ENCODE results near the gene LONP2. TPM values are rescaled to one million over a fixed set of nuclear protein-coding genes. Genes with fewer than 3 reads are reported as not detected.

LONP2 gene
- polyA plus RNA-seq, 1 donor from 2014 or later: 38.6 TPM

DNA sequence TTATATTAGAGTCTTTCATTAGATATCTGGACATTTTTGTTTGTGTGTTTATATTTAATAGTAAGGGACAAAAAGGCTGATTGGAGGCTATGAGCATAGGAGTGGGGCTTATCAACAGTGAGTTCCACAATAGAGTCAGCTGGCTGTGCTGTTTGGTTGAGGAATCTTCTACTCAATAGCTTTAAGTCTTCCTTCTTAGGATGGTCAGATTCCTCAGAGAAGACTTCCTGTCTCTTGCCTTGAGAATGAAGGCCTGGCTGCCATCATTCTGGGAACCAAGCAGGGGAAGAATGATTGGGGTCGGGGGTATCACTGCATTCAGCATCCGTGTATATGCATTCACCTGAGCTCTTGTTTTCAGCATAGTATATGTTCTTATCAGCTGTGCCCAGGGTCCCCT is 35.1 kb downstream of the LONP2 start:
- peaks cover 11% of the 10 kb centered on the region for H3K36me3 ChIP-seq (ENCODE audit: insufficient read depth, low read length)

DNA sequence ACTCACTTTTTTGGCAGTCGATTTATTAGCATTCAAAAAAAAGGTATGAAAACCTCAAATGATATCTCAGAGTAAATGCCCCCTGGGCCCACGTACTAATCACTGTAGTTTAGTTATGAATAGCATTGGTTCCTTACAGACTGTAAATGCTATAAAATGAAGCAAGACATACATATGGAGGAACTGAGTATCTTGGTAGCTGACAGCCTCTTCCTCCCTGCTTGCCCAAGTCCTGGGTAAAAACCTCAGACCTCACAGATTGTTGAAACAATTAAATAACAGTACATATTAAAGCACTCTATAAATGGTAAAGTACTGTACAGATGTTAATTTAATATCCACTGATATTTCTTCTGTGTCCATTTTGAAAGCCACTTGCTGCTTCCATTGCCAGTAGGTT is 36.4 kb downstream of the LONP2 start:
- Histone ChIP-seq H3K27me3 (ENCODE audit: insufficient read depth, low read depth, low read length) (no peaks in the 10 kb centered on the region), H3K9ac (ENCODE audit: low read length) (no peak overlapping the region), H2AFZ (ENCODE audit: low read depth, low read length) (no peak overlapping the region), H3K4me2 (ENCODE audit: low read length) (no peak overlapping the region), H3K79me2 (replicated peaks; ENCODE audit: insufficient read depth, low read length) (no peaks in the 10 kb centered on the region), H3F3A (ENCODE audit: insufficient read depth, low read length, poor library complexity, severe bottlenecking) (no peaks in the 10 kb centered on the region), H3K9me2 (ENCODE audit: insufficient read depth, low read length) (no peaks in the 10 kb centered on the region), H3K9me3 (ENCODE audit: low read length) (no peaks in the 10 kb centered on the region), H4K20me1 (ENCODE audit: insufficient read depth) (no peaks in the 10 kb centered on the region), H3K4me3 (ENCODE audit: low read length) (no peak overlapping the region), H3K36me3 (ENCODE audit: insufficient read depth, low read length) (peaks cover 8% of the 10 kb centered on the region), H3K27ac (ENCODE audit: low read length) (no peak overlapping the region)
- TF ChIP-seq POLR2AphosphoS5 (IDR thresholded peaks at IDR 0.05): no peak
- no peak for TF ChIP-seq SMC3 (conservative IDR thresholded peaks at IDR 0.05; ENCODE audit: poor library complexity)
- TF ChIP-seq, protein P1, sequence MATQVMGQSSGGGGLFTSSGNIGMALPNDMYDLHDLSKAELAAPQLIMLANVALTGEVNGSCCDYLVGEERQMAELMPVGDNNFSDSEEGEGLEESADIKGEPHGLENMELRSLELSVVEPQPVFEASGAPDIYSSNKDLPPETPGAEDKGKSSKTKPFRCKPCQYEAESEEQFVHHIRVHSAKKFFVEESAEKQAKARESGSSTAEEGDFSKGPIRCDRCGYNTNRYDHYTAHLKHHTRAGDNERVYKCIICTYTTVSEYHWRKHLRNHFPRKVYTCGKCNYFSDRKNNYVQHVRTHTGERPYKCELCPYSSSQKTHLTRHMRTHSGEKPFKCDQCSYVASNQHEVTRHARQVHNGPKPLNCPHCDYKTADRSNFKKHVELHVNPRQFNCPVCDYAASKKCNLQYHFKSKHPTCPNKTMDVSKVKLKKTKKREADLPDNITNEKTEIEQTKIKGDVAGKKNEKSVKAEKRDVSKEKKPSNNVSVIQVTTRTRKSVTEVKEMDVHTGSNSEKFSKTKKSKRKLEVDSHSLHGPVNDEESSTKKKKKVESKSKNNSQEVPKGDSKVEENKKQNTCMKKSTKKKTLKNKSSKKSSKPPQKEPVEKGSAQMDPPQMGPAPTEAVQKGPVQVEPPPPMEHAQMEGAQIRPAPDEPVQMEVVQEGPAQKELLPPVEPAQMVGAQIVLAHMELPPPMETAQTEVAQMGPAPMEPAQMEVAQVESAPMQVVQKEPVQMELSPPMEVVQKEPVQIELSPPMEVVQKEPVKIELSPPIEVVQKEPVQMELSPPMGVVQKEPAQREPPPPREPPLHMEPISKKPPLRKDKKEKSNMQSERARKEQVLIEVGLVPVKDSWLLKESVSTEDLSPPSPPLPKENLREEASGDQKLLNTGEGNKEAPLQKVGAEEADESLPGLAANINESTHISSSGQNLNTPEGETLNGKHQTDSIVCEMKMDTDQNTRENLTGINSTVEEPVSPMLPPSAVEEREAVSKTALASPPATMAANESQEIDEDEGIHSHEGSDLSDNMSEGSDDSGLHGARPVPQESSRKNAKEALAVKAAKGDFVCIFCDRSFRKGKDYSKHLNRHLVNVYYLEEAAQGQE (IDR thresholded peaks at IDR 0.05; ENCODE audit: borderline replicate concordance): no peak
- no peak for TF ChIP-seq EZH2 (IDR thresholded peaks at IDR 0.05; ENCODE audit: borderline replicate concordance, insufficient read depth, low read length, poor library complexity, severe bottlenecking)
- TF ChIP-seq, protein P2, sequence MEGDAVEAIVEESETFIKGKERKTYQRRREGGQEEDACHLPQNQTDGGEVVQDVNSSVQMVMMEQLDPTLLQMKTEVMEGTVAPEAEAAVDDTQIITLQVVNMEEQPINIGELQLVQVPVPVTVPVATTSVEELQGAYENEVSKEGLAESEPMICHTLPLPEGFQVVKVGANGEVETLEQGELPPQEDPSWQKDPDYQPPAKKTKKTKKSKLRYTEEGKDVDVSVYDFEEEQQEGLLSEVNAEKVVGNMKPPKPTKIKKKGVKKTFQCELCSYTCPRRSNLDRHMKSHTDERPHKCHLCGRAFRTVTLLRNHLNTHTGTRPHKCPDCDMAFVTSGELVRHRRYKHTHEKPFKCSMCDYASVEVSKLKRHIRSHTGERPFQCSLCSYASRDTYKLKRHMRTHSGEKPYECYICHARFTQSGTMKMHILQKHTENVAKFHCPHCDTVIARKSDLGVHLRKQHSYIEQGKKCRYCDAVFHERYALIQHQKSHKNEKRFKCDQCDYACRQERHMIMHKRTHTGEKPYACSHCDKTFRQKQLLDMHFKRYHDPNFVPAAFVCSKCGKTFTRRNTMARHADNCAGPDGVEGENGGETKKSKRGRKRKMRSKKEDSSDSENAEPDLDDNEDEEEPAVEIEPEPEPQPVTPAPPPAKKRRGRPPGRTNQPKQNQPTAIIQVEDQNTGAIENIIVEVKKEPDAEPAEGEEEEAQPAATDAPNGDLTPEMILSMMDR (IDR thresholded peaks at IDR 0.05; ENCODE audit: poor library complexity, severe bottlenecking): no peak
- no peak for TF ChIP-seq EP300 (conservative IDR thresholded peaks at IDR 0.05; ENCODE audit: poor library complexity, severe bottlenecking)
- TF ChIP-seq RAD21 (conservative IDR thresholded peaks at IDR 0.05): no peak
- no peak for TF ChIP-seq TAF1 (IDR thresholded peaks at IDR 0.05; ENCODE audit: low read depth)
- no peak for TF ChIP-seq MXI1 (conservative IDR thresholded peaks at IDR 0.05; ENCODE audit: poor library complexity, severe bottlenecking)

More for the DNA sequence above, 35.1 kb downstream of the LONP2 start:
- no peak overlapping the region for H3K4me2 ChIP-seq (ENCODE audit: low read length)
- no peaks in the 10 kb centered on the region for H3K27me3 ChIP-seq (ENCODE audit: insufficient read depth, low read depth, low read length)
- H3K4me3 ChIP-seq (ENCODE audit: low read length): no peak overlapping the region
- H3F3A ChIP-seq (ENCODE audit: insufficient read depth, low read length, poor library complexity, severe bottlenecking): no peaks in the 10 kb centered on the region
- no peak overlapping the region for H3K27ac ChIP-seq (ENCODE audit: low read length)
- no peak overlapping the region for H2AFZ ChIP-seq (ENCODE audit: low read depth, low read length)
- TF ChIP-seq RAD21 (conservative IDR thresholded peaks at IDR 0.05) (no peak), MXI1 (conservative IDR thresholded peaks at IDR 0.05; ENCODE audit: poor library complexity, severe bottlenecking) (no peak), EP300 (conservative IDR thresholded peaks at IDR 0.05; ENCODE audit: poor library complexity, severe bottlenecking) (no peak), EZH2 (IDR thresholded peaks at IDR 0.05; ENCODE audit: borderline replicate concordance, insufficient read depth, low read length, poor library complexity, severe bottlenecking) (no peak), TAF1 (IDR thresholded peaks at IDR 0.05; ENCODE audit: low read depth) (no peak), SMC3 (conservative IDR thresholded peaks at IDR 0.05; ENCODE audit: poor library complexity) (no peak), POLR2AphosphoS5 (IDR thresholded peaks at IDR 0.05) (no peak)
- TF ChIP-seq, protein P1 (IDR thresholded peaks at IDR 0.05; ENCODE audit: borderline replicate concordance): no peak
- TF ChIP-seq, protein P2 (IDR thresholded peaks at IDR 0.05; ENCODE audit: poor library complexity, severe bottlenecking): no peak
- no peaks in the 10 kb centered on the region for H3K79me2 ChIP-seq (replicated peaks; ENCODE audit: insufficient read depth, low read length)
- no peaks in the 10 kb centered on the region for H3K9me3 ChIP-seq (ENCODE audit: low read length)
- no peaks in the 10 kb centered on the region for H4K20me1 ChIP-seq (ENCODE audit: insufficient read depth)
- H3K9me2 ChIP-seq (ENCODE audit: insufficient read depth, low read length): no peaks in the 10 kb centered on the region
- no peak overlapping the region for H3K9ac ChIP-seq (ENCODE audit: low read length)

All from neural cell (in vitro differentiated cells).